Esophagus (tissue), 2 donors: ENCODE measurements around the gene ERGIC1. TPM values are rescaled to one million over a fixed set of nuclear protein-coding genes. Genes with fewer than 3 reads are reported as not detected.

ENCODE experiments used
- H3K27ac ChIP-seq, 2 donors: one replicate each; pipeline ENCODE4 v1.5.1; 2013; ENCODE audit warnings: low read depth in 2 of 2, mild to moderate bottlenecking in 2 of 2, inconsistent platforms in 1 of 2, low read length in 1 of 2, moderate library complexity in 1 of 2
- H3K27me3 ChIP-seq, 2 donors: one replicate each; pipeline ENCODE4 v1.6.1; 2013; ENCODE audit warnings: low read length in 2 of 2, control low read depth in 1 of 2, mild to moderate bottlenecking in 1 of 2; ENCODE audit not compliant: insufficient read depth in 2 of 2, control insufficient read depth in 1 of 2
- H3K36me3 ChIP-seq, 2 donors: one replicate each; pipeline ENCODE4 v1.6.1; 2013; ENCODE audit warnings: low read length in 1 of 2; ENCODE audit not compliant: control insufficient read depth in 2 of 2, insufficient read depth in 2 of 2
- H3K4me1 ChIP-seq, 2 donors: one replicate each; pipeline ENCODE4 v1.6.1; 2013; ENCODE audit warnings: low read length in 1 of 2; ENCODE audit not compliant: control insufficient read depth in 2 of 2, insufficient read depth in 2 of 2
- H3K4me3 ChIP-seq, 2 donors: one replicate each; pipeline ENCODE4 v1.5.1; 2013; ENCODE audit warnings: low read length in 2 of 2, mild to moderate bottlenecking in 2 of 2, low read depth in 1 of 2, moderate library complexity in 1 of 2
- H3K9me3 ChIP-seq, 2 donors: one replicate each; pipeline ENCODE4 v1.6.1; 2013; ENCODE audit warnings: mild to moderate bottlenecking in 2 of 2, low read depth in 1 of 2, low read length in 1 of 2, moderate library complexity in 1 of 2; ENCODE audit not compliant: control insufficient read depth in 2 of 2, insufficient read depth in 1 of 2
- WGBS, 2 donors: extraction: QIAGEN DNeasy Blood & Tissue Kit; methylation state at CpG; one replicate each; pipeline ENCODE4 v1.1.7; 2013; 5-methylcytosine and 5-hydroxymethylcytosine counted together
- polyA plus RNA-seq, 2 donors: library from polyadenylated mRNA; stranded (reverse); fragments of 200-250 nt; gene quantifications; one replicate each; pipeline ENCODE4 v1.2.3, GENCODE V29; 2013
- donor health status: healthy with polysubstance abuse.
- donor health status: Bipolar disorder and iron deficiency.

The ERGIC1 gene
- polyA plus RNA-seq, 2 donors = 45.2 to 47.1 TPM

GRCh38 chr5:172800088-172800551 is 33.9 kb upstream of the ERGIC1 start:
- no peaks in the 10 kb centered on the region for H3K36me3 ChIP-seq
- no peaks in the 10 kb centered on the region for H3K9me3 ChIP-seq
- H3K27ac ChIP-seq = peak overlapping the region in 1 of 2 donors; percentile 1
- H3K4me1 ChIP-seq = peaks cover 3 to 14% of the 10 kb centered on the region in 2 donors
- 63 to 74% methylated on average over 16 of the region's 16 CpGs for WGBS, 2 donors
- H3K4me3 ChIP-seq = no peak overlapping the region
- no peaks in the 10 kb centered on the region for H3K27me3 ChIP-seq

- WGBS, 2 donors = 51 to 58% methylated on average over 4 of the region's 4 CpGs
These were observed 32.8 kb upstream of the ERGIC1 start for GRCh38 chr5:172801179-172801671.

GRCh38 chr5:172802112-172802511 is 31.9 kb upstream of the ERGIC1 start:
- Histone ChIP-seq H3K4me3 (no peak overlapping the region), H3K36me3 (no peaks in the 10 kb centered on the region), H3K9me3 (no peaks in the 10 kb centered on the region), H3K27me3 (no peaks in the 10 kb centered on the region), H3K27ac (peak overlapping the region in 1 of 2 donors; percentile 81), H3K4me1 (peaks cover 6 to 14% of the 10 kb centered on the region in 2 donors)
- WGBS, 2 donors = 92 to 94% methylated on average over 2 of the region's 2 CpGs

More at GRCh38 chr5:172801179-172801671, 32.8 kb upstream of the ERGIC1 start:
- Histone ChIP-seq H3K4me3 (no peak overlapping the region), H3K27ac (peak overlapping the region; percentile 30 to 81), H3K4me1 (peaks cover 6 to 14% of the 10 kb centered on the region in 2 donors), H3K36me3 (no peaks in the 10 kb centered on the region), H3K27me3 (no peaks in the 10 kb centered on the region), H3K9me3 (no peaks in the 10 kb centered on the region)

GRCh38 chr5:172802567-172803176 is 31.4 kb upstream of the ERGIC1 start:
- Histone ChIP-seq H3K27me3 (no peaks in the 10 kb centered on the region), H3K36me3 (no peaks in the 10 kb centered on the region), H3K9me3 (no peaks in the 10 kb centered on the region), H3K27ac (no peak overlapping the region), H3K4me3 (no peak overlapping the region), H3K4me1 (peaks cover 6 to 14% of the 10 kb centered on the region in 2 donors)
- WGBS, 2 donors = 82 to 85% methylated on average over 4 of the region's 4 CpGs

- H3K27me3 ChIP-seq = no peaks in the 10 kb centered on the region
- no peak overlapping the region for H3K4me3 ChIP-seq
- H3K36me3 ChIP-seq = no peaks in the 10 kb centered on the region
- H3K4me1 ChIP-seq = peaks cover 3 to 6% of the 10 kb centered on the region in 2 donors
- no peak overlapping the region for H3K27ac ChIP-seq
- 82 to 85% methylated on average over 3 of the region's 3 CpGs for WGBS, 2 donors
- H3K9me3 ChIP-seq = peaks cover 0 to 2% of the 10 kb centered on the region in 2 donors
These were observed 28.9 kb upstream of the ERGIC1 start for GRCh38 chr5:172805018-172805683.

GRCh38 chr5:172805736-172806255 is 28.3 kb upstream of the ERGIC1 start:
- H3K4me1 ChIP-seq = peaks cover 3 to 4% of the 10 kb centered on the region in 2 donors
- no peaks in the 10 kb centered on the region for H3K36me3 ChIP-seq
- H3K4me3 ChIP-seq = no peak overlapping the region
- H3K9me3 ChIP-seq = peaks cover 0 to 2% of the 10 kb centered on the region in 2 donors
- peak overlapping the region in 1 of 2 donors; percentile 3 for H3K27ac ChIP-seq
- no peaks in the 10 kb centered on the region for H3K27me3 ChIP-seq
- WGBS, 2 donors = 84 to 93% methylated on average over 9 of the region's 9 CpGs

GRCh38 chr5:172806897-172807672 is 27.0 kb upstream of the ERGIC1 start:
- H3K27ac ChIP-seq = peak overlapping the region; percentile 68 to 93
- H3K27me3 ChIP-seq = no peaks in the 10 kb centered on the region
- H3K4me3 ChIP-seq = peak overlapping the region in 1 of 2 donors; percentile 29
- H3K36me3 ChIP-seq = no peaks in the 10 kb centered on the region
- 53 to 57% methylated on average over 24 of the region's 24 CpGs for WGBS, 2 donors
- peaks cover 0 to 2% of the 10 kb centered on the region in 2 donors for H3K9me3 ChIP-seq
- peaks cover 0 to 3% of the 10 kb centered on the region in 2 donors for H3K4me1 ChIP-seq

GRCh38 chr5:172807766-172808311 is 26.2 kb upstream of the ERGIC1 start:
- Histone ChIP-seq H3K4me1 (peaks cover 0 to 3% of the 10 kb centered on the region in 2 donors), H3K36me3 (no peaks in the 10 kb centered on the region), H3K4me3 (peak overlapping the region in 1 of 2 donors; percentile 29), H3K27ac (peak overlapping the region; percentile 11 to 93), H3K27me3 (no peaks in the 10 kb centered on the region), H3K9me3 (peaks cover 0 to 2% of the 10 kb centered on the region in 2 donors)
- 86 to 87% methylated on average over 11 of the region's 11 CpGs for WGBS, 2 donors

GRCh38 chr5:172809774-172810173 is 24.3 kb upstream of the ERGIC1 start:
- H3K27me3 ChIP-seq = no peaks in the 10 kb centered on the region
- peaks cover 0 to 2% of the 10 kb centered on the region in 2 donors for H3K9me3 ChIP-seq
- H3K27ac ChIP-seq = no peak overlapping the region
- 98% methylated on average over 2 of the region's 2 CpGs for WGBS, 2 donors
- peaks cover 0 to 3% of the 10 kb centered on the region in 2 donors for H3K4me1 ChIP-seq
- H3K36me3 ChIP-seq = no peaks in the 10 kb centered on the region
- no peak overlapping the region for H3K4me3 ChIP-seq
